Mammary epithelial cell (primary cell): ENCODE measurements around the gene GGT6.

Experiments used
- EZH2 ChIP-seq: IDR thresholded peaks from 2 replicates; pipeline ENCODE4 v1.6.1; 2012; ENCODE audit warnings: low read length, inconsistent platforms, borderline replicate concordance
- TF ChIP-seq, protein P1 (sequence below), 2 donors: IDR thresholded peaks in 1 of 2; conservative IDR thresholded peaks in 1 of 2; 2 replicates each; pipeline ENCODE4 v1.5.1; 2011 to 2012; ENCODE audit warnings: inconsistent platforms in 2 of 2, low read length in 2 of 2, mild to moderate bottlenecking in 2 of 2, control low read depth in 1 of 2, low read depth in 1 of 2; ENCODE audit not compliant: insufficient read depth in 1 of 2; ENCODE audit errors: extremely low read depth in 1 of 2

DNA sequence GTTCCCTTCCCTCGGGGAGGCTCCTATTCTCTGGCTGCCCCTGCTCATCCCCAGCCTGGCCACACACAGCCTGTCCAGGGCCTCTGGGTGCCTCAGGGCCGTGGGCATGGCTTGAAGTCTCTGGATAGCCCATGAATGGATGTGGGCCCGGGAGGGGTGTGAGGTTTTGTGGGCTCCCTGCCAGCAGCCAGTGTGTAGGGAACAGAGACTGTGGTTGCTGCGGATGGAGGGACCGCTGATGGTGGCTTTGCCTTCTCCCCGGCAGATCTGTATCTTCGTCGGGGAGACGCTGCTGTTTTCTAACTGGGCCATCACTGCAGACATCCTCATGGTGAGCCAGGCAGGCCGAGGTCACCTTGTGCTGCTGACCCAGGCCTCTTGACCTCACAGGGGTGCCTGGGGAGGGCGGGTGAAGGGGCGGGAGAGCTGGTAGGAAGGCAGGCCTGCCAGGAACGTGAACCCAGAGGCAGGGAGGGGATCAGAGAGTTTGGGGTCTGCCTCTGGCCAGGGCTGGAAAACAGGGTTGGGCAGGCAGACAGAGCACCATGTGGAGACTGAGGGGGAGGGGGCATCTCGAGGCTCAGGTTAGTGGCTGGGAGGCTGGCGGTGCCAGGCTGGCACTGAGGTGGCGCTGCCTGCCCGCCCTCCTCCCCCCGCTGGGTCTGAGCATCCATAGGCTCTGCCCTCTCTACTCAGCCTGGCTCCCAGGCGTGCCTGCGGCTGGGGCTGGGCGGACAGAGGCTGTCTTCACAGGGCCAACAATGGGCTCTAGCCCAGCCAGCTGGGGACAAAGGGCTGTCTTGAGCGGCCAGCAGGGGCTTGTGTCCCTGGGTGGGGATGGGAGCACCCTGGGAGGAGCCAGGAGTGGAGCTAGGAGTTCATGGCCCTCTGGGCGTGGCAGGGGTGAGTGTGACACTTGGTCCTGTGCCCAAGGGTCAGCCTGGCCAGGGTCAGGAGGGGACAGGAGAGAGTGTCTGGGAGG is 26.6 kb downstream of the GGT6 start:
- TF ChIP-seq, protein P1, sequence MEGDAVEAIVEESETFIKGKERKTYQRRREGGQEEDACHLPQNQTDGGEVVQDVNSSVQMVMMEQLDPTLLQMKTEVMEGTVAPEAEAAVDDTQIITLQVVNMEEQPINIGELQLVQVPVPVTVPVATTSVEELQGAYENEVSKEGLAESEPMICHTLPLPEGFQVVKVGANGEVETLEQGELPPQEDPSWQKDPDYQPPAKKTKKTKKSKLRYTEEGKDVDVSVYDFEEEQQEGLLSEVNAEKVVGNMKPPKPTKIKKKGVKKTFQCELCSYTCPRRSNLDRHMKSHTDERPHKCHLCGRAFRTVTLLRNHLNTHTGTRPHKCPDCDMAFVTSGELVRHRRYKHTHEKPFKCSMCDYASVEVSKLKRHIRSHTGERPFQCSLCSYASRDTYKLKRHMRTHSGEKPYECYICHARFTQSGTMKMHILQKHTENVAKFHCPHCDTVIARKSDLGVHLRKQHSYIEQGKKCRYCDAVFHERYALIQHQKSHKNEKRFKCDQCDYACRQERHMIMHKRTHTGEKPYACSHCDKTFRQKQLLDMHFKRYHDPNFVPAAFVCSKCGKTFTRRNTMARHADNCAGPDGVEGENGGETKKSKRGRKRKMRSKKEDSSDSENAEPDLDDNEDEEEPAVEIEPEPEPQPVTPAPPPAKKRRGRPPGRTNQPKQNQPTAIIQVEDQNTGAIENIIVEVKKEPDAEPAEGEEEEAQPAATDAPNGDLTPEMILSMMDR (conservative IDR thresholded peaks at IDR 0.05 in 1 of 2, IDR thresholded peaks at IDR 0.05 in 1 of 2; ENCODE audit: extremely low read depth in 1 of 2, insufficient read depth in 1 of 2, low read depth in 1 of 2, low read length in 2 of 2): no peak
- no peak for TF ChIP-seq EZH2
